Measurements from ENCODE around the gene EPB41L3. TPM values are rescaled to one million over a fixed set of nuclear protein-coding genes. Genes with fewer than 3 reads are reported as not detected.

EPB41L3 gene
- total and polyA plus RNA-seq, 10 donors: 8.0 to 121 (median 49.1) TPM

GRCh38 chr18:5568416-5568815, 24.6 kb upstream of the EPB41L3 start:
- no peaks in the 10 kb centered on the region for H3K27me3 ChIP-seq (replicated peaks in 1 of 7)
- DNase-seq: no peak
- TF ChIP-seq CTCF (IDR thresholded peaks at IDR 0.05 in 8 of 11, conservative IDR thresholded peaks at IDR 0.05 in 3 of 11) (no peak), POLR2AphosphoS5 (IDR thresholded peaks at IDR 0.05) (no peak), POLR2A (IDR thresholded peaks at IDR 0.05) (no peak)
- intact Hi-C loops (cut with DNase I; ENCODE audit: low total_unique reads): no loop called here
- WGBS, 5 donors: 76 to 83% (median 82%) methylated on average over 3 of the region's 3 CpGs
- no peaks in the 10 kb centered on the region for H3K4me1 ChIP-seq
- no peak overlapping the region for H3K4me3 ChIP-seq
- no peaks in the 10 kb centered on the region for H3K36me3 ChIP-seq
- H3K9me3 ChIP-seq: no peaks in the 10 kb centered on the region
- no peak overlapping the region for H3K27ac ChIP-seq

- TF ChIP-seq POLR2AphosphoS5 (IDR thresholded peaks at IDR 0.05) (no peak), POLR2A (IDR thresholded peaks at IDR 0.05) (no peak), CTCF (IDR thresholded peaks at IDR 0.05 in 8 of 11, conservative IDR thresholded peaks at IDR 0.05 in 3 of 11) (no peak)
- Histone ChIP-seq H3K27me3 (replicated peaks in 1 of 7) (no peaks in the 10 kb centered on the region), H3K36me3 (no peaks in the 10 kb centered on the region), H3K27ac (no peak overlapping the region), H3K4me1 (no peaks in the 10 kb centered on the region), H3K9me3 (no peaks in the 10 kb centered on the region), H3K4me3 (no peak overlapping the region)
- DNase-seq: no peak
- 89 to 96% (median 92%) methylated on average over 1 of the region's 1 CpG for WGBS, 5 donors
- intact Hi-C loops (cut with DNase I; ENCODE audit: low total_unique reads): no loop called here
Measured at GRCh38 chr18:5558851-5559250, 15.1 kb upstream of the EPB41L3 start.

GRCh38 chr18:5556310-5556974, 12.6 kb upstream of the EPB41L3 start:
- no peaks in the 10 kb centered on the region for H3K9me3 ChIP-seq
- TF ChIP-seq POLR2A (IDR thresholded peaks at IDR 0.05) (no peak), POLR2AphosphoS5 (IDR thresholded peaks at IDR 0.05) (no peak), CTCF (IDR thresholded peaks at IDR 0.05 in 8 of 11, conservative IDR thresholded peaks at IDR 0.05 in 3 of 11) (no peak)
- no peaks in the 10 kb centered on the region for H3K36me3 ChIP-seq
- H3K27ac ChIP-seq: no peak overlapping the region
- 79 to 91% (median 80%) methylated on average over 8 of the region's 8 CpGs for WGBS, 5 donors
- no peaks in the 10 kb centered on the region for H3K4me1 ChIP-seq
- intact Hi-C loops (cut with DNase I; ENCODE audit: low total_unique reads): no loop called here
- DNase-seq: no peak
- no peaks in the 10 kb centered on the region for H3K27me3 ChIP-seq (replicated peaks in 1 of 7)
- no peak overlapping the region for H3K4me3 ChIP-seq

- Histone ChIP-seq H3K27me3 (replicated peaks in 1 of 7) (no peaks in the 10 kb centered on the region), H3K9me3 (no peaks in the 10 kb centered on the region), H3K4me3 (no peak overlapping the region), H3K36me3 (no peaks in the 10 kb centered on the region), H3K27ac (no peak overlapping the region), H3K4me1 (no peaks in the 10 kb centered on the region)
- no peak for TF ChIP-seq CTCF (IDR thresholded peaks at IDR 0.05 in 8 of 11, conservative IDR thresholded peaks at IDR 0.05 in 3 of 11)
- TF ChIP-seq POLR2A (IDR thresholded peaks at IDR 0.05): no peak
- no peak for TF ChIP-seq POLR2AphosphoS5 (IDR thresholded peaks at IDR 0.05)
- 86 to 100% (median 90%) methylated on average over 4 of the region's 4 CpGs for WGBS, 5 donors
- intact Hi-C loops (cut with DNase I; ENCODE audit: low total_unique reads): no loop called here
- DNase-seq: no peak
Measured at GRCh38 chr18:5554629-5555028, 10.8 kb upstream of the EPB41L3 start.

Data from spleen (tissue), 11 donors.